GM19035 (cell line): ENCODE data around the gene RTBDN.

Source experiments
- ATAC-seq: cut with Tn5 transposase; IDR thresholded peaks from one replicate; pipeline ENCODE4 v1.9.1; 2021; ENCODE audit not compliant: unreplicated experiment

The RTBDN gene

DNA sequence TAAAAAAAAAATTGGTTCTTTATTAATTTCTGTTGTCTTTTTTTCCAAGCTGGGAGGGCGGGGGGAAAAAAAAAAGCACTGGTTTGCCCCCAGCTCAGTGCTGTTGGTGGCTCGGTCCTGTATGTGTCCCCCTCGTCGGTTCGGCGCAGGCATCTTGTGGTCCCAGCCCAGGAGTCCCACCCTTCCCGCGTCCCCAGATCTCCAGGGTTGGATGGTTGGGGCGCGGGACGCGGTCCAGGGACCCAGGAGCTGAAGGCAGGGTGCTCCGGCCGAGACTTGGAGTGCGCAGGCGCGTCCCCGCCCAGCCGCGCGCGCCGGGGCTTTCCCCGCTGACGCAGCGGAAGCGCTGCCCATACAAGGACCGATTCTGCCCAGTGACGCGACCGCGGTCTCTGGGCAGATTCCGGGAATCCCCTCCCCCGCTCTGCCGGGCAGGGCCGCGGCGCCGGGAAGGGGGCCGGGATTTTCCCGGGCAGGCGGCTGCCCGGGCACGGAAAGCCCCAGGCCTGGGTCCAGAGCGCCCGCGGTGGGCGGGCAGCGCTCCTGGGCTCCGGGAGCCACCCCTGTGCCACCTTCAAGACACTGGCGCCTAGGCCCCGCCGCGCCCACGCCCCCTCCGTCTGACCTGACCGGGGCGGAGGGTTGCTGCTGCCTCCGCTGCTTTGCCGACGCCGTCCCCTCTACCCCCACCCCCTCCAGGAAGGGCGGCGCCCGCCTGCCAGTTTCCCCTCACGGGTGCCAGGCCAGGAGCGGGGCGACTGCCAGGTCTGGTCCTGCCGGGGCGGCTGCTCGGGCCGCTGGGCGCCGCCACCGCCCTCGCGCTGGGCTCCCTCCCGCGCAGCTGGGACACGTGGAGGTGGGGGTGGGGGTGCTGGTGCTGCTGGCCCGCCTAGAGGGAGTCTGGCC, 40.8 kb downstream of the RTBDN start:
- ATAC-seq = peak; percentile 34

DNA sequence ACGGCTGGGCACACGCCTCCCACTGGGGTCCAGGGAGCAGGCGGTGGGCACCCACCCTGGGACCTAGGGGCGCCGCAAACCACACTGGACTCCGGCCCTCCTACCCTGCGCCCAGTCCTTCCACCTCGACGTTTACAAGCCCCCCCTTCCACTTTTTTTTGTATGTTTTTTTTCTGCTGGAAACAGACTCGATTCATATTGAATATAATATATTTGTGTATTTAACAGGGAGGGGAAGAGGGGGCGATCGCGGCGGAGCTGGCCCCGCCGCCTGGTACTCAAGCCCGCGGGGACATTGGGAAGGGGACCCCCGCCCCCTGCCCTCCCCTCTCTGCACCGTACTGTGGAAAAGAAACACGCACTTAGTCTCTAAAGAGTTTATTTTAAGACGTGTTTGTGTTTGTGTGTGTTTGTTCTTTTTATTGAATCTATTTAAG, 41.5 kb downstream of the RTBDN start:
- no peak for ATAC-seq

GRCh38 chr19:12792051-12792852, 42.1 kb downstream of the RTBDN start:
- ATAC-seq = no peak

GRCh38 chr19:12791345-12792050, 42.9 kb downstream of the RTBDN start, which contains the start of gene JUNB:
JUNB (plus strand) TSS chr19:12791486; CDS start chr19:12791772, 286 bp downstream.
- ATAC-seq = peak; percentile 28

DNA sequence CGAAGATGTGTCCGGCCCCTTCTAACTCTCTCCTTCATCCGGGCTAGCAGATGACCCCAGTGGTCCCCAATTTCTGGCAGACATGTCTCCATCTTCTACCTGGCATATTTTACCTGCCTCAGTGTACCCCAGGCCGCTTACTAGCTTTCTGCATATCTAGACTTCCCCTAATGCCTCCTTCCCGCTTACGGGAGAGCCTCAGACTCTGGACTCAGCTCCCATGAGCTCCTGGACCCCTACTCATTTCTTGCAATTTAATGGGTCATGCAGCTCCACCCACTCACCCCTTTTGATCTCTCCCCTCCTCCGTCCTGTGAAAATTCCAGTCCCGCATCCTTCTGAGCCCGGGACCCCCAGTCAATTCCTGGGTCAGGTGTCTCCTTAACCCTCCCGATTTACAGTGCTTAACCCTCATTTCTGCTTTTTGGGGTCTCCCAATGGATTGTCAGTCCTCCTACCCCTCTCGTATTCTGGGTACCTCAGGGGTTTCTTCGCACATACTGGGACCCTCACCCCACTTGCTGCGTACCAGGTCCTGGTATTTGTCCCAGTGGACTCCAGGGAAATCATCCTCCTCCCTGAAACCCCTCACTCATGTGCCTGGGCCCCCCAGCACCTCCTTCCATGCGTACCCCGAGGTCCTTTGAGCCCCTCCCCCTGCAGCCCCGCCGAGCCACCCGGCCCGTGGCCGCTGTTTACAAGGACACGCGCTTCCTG, 43.6 kb downstream of the RTBDN start:
- no peak for ATAC-seq

- ATAC-seq = peak; percentile 38
These were observed 44.3 kb downstream of the RTBDN start for GRCh38 chr19:12789904-12790619.

DNA sequence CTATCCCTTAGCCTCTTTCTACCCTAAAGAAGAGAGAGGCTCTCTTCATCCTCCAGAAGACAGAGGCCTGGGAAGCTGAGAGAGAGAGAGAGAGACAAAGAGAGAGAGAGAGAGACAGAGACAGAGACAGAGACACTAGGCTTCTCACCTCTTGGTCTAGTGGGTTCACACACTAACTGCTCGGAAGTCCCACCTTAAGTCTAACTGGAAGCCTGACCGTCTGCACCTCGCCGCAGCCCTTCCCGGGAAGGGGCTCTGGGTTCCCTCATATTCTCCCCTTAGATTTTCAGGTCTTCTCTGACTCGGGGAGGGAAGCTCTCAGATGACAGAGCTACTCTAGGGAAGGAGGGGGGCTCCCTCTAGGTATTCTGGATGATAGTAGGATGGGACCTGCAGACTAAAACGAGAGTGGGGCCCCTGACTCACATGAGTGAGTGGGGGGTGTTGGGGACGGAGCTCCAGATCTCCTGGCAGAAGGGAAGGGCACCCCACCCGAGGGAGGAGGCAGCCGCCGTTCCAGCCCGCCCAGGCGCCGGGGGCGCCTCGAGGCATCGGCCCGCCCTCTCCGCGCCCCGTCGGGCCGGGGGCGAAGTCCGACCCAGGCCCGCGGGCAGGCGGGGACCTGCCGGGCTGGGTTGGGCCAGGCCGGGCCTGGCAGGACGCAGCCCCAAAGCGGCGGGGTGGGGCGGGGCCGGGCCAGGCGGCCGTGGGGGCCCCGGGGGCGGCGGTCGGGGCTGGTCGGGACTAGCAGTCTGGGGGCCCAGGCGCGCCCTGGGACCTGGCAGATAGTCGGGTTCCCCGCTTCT, 45.1 kb downstream of the RTBDN start:
- no peak for ATAC-seq

DNA sequence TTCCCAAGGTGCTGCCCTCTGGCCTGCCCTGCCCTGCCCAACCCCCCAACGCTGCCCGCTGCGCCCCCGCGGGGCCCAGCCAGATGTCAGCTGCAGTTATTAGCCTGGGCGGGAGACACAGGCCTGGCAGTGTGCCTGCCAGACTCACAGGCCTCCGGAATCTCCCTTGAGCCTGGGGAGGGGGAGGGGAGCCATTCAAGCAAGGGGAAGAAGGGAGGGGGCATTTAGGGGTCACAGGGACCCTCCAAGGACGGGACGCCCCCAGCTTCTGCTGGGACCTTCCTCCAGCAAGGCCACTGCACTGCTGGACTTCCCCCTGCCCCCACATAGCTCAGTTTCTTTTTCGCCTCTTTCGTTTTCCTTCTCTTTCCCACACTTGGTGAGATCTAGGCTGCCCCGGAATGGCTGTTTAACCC, 45.7 kb downstream of the RTBDN start:
- no peak for ATAC-seq

GRCh38 chr19:12788042-12788681, 46.2 kb downstream of the RTBDN start:
- no peak for ATAC-seq

DNA sequence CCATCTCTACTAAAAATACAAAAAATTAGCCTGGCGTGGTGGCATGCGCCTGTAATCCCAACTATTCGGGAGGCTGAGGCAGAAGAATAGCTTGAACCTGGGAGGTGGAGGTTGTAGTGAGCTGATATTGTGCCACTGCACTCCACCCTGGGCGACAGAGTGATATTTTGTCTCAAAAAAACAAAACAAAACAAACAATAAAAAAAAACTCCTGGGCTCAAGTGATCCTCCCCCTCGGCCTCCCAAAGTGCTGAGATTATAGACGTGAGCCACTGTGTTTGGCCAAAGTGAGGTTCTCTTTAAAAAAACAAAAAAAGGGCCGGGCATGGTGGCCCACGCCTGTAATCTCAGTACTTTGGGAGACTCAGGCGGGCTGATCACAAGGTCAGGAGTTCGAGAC, 46.9 kb downstream of the RTBDN start:
- ATAC-seq = no peak

DNA sequence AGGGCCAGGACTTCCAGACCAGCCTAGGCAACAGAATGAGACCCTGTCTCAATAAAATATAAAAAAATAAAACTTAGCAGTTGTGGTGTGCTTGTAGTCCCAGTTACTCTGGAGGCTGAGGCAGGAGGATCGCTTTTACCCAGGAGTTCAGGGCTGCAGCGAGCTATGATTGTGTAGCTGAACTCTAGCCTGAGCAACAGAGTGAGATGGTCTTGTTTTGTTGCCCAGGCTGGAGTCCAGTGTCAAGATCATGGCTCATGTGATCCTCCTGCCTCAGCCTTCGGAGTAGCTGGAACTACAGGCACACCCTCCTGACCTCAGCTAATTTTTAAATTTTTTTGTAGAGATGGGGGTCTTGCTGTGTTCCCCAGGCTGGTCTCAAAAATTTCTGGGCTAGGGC, 47.4 kb downstream of the RTBDN start:
- no peak for ATAC-seq

DNA sequence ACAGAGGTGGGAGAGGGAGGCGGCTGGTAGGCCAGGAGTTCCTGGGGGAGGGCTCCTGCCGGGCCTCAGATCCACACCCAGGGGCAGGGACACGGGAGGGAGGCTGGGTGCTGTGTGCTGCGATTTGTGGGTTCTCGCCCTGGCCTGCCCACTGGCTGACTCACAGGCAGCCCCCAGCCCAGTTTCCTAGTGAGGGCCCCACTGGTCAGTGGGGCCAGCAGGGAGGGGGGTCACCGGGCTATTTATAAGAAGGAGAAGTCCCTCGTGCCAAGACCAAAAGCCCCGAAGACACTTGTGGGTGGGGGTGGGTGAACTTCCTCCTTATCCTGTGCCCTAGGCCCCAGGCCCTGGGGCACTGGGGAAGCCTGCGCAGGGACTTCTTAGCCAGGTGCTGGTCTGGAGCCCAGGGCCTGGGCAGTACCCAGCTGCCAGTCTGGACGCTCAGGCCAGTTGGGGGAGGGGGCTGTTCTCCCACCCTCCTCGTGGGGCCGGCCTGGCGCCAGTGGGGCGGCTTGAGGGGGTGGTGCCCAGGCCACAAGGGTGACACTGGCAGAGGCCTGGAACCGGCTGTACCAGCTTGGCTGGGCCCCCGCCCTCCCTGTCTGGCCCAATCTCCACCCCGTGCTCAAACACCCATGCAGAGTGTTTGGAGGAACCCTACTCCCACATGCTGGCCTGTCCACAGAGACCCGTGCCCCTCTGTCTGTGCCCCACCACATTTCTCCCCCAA, 48.1 kb downstream of the RTBDN start:
- ATAC-seq = no peak

DNA sequence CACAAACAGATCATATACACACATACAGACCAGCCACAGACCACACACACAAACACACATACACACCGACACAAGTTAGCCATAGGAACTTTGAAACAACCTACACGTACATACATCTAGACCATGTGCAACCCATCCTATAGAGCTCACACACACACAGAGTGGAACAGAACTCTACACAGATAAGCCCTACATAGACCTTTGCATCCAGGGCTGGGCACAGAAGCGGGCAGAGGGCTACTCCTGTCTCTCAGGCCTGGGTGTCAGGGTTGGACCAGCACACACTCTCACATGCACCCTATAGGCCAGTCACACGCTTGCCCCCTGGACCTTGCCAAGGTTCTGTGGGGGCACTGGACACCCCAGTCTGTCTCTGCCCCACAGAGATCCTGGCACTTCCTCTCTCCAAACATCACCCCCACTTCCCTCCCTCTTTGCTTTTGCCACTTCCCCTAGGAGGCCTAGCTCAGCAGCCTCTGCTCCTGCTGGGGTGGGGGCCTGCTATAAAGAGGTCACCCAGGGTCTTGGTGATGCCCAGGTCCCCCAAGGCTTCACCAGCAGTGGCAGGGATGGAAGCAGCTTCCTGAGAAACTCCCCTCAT, 48.8 kb downstream of the RTBDN start:
- no peak for ATAC-seq

DNA sequence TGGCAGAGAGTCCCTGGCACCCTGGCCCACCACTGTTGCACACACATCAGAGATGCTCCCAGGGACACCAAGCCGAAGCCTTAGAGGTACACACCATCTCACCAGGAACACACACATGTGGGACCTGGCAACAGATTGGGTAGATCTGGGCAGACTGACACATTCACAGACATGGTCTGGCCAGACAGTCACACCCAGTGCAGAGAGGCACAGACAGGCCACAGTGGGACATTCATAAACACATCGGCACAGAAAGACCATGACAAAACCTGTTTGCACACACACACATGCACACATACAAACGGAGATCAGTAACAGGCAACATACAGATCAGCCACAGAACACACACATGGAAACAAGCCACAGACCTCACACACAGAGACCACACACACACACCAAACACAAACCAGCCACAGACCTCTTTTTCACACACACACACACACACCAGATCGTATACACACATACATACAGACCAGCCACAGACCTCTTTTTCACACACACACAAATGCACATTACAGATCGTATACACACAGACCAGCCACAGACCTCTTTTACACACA, 49.4 kb downstream of the RTBDN start:
- ATAC-seq = no peak

GRCh38 chr19:12784394-12784870, 49.9 kb downstream of the RTBDN start:
- no peak for ATAC-seq

DNA sequence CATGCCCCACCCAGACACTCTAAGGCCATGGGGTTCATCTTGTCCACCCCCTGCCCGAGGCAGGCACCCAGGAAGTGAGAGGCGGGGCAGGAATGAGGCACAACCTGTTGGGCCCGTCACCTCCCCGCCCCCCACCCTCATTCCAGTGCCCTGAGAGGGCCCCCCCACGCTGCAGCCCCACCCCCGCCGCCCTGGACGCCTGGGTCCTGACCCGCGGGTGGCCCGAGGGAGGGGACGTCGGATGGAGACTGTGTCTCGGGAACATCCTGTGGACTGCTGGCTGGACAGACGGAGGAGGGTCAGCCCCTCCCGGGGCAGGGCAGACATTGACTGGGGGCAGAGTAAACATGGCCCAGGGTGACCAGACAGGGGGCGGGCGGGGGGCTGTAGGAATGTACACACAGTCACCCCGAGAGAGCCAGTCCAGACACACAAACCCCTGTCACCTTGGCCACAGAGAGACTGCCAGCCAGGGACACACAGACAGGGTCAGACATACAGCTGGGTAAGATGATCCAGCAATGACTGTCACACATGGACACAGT, 50.5 kb downstream of the RTBDN start:
- no peak for ATAC-seq
